Naive B cell (primary cell): Measurements from ENCODE around the gene EDN2. TPM values are rescaled to one million over a fixed set of nuclear protein-coding genes. Genes with fewer than 3 reads are reported as not detected.

Source experiments
- ATAC-seq, 2 donors: fragments of 150-1000 bp; cut with Tn5 transposase; 2 replicates each; pipeline ENCODE4 v1.10.0; 2021; ENCODE audit warnings: low read depth in 2 of 2, mild to moderate bottlenecking in 2 of 2, moderate library complexity in 2 of 2
- DNase-seq: peaks from one replicate; pipeline ENCODE4 v3.0.0; 2022
- H3K27ac Mint-ChIP-seq, 6 donors: one replicate each; pipeline ENCODE4 v1.8.0; 2020 to 2022; ENCODE audit warnings: mild to moderate bottlenecking in 6 of 6, mixed read lengths in 6 of 6, moderate library complexity in 5 of 6, inconsistent platforms in 2 of 6
- H3K27me3 Mint-ChIP-seq, 3 donors: one replicate each; pipeline ENCODE4 v1.8.0; 2021 to 2022; ENCODE audit warnings: mixed read lengths in 3 of 3, mild to moderate bottlenecking in 1 of 3
- H3K36me3 Mint-ChIP-seq, 2 donors: one replicate each; pipeline ENCODE4 v1.8.0; 2020 to 2022; ENCODE audit warnings: mixed read lengths in 2 of 2, inconsistent platforms in 1 of 2, mild to moderate bottlenecking in 1 of 2
- H3K4me1 Mint-ChIP-seq, 3 donors: one replicate each; pipeline ENCODE4 v1.8.0; 2020 to 2022; ENCODE audit warnings: mixed read lengths in 3 of 3, inconsistent platforms in 1 of 3, mild to moderate bottlenecking in 1 of 3, moderate library complexity in 1 of 3
- H3K4me3 Mint-ChIP-seq, 8 donors: one replicate each; pipeline ENCODE4 v1.8.0; 2020 to 2022; ENCODE audit warnings: mild to moderate bottlenecking in 8 of 8, mixed read lengths in 8 of 8, moderate library complexity in 8 of 8, inconsistent platforms in 2 of 8
- H3K9me3 Mint-ChIP-seq, 7 donors: one replicate each; pipeline ENCODE4 v1.8.0; 2020 to 2022; ENCODE audit warnings: mixed read lengths in 7 of 7, mild to moderate bottlenecking in 5 of 7, inconsistent platforms in 2 of 7, moderate library complexity in 1 of 7
- polyA plus RNA-seq, 6 donors: library from polyadenylated mRNA; unstranded; fragments of 300-500 nt; fragmentation: Illumina TruSeq; gene quantifications; one replicate each; pipeline ENCODE4 v1.2.3, GENCODE V29; 2021; ENCODE audit warnings: low read depth in 6 of 6

Gene EDN2
- polyA plus RNA-seq, 6 donors from 2014 or later, result not detected

GRCh38 chr1:41452704-41453290 is 31.7 kb downstream of the EDN2 start:
- Mint-ChIP-seq H3K27me3 (peaks cover 0 to 5% (median 0%) of the 10 kb centered on the region in 3 donors), H3K27ac (no peak overlapping the region), H3K4me3 (no peak overlapping the region), H3K4me1 (no peaks in the 10 kb centered on the region), H3K36me3 (no peaks in the 10 kb centered on the region), H3K9me3 (no peaks in the 10 kb centered on the region)
- DNase-seq (no peak), ATAC-seq (no peak)

GRCh38 chr1:41450747-41451285 is 33.7 kb downstream of the EDN2 start:
- Mint-ChIP-seq H3K27ac (peak overlapping the region in 1 of 6 donors; percentile 38), H3K36me3 (no peaks in the 10 kb centered on the region), H3K4me1 (no peaks in the 10 kb centered on the region), H3K9me3 (no peaks in the 10 kb centered on the region), H3K27me3 (no peaks in the 10 kb centered on the region), H3K4me3 (no peak overlapping the region)
- DNase-seq (no peak), ATAC-seq (no peak)

GRCh38 chr1:41449326-41449921 is 35.1 kb downstream of the EDN2 start:
- no peaks in the 10 kb centered on the region for H3K27me3 Mint-ChIP-seq
- ATAC-seq (no peak), DNase-seq (no peak)
- peaks cover 0 to 13% (median 4%) of the 10 kb centered on the region in 7 donors for H3K9me3 Mint-ChIP-seq
- H3K27ac Mint-ChIP-seq, result peak overlapping the region in 2 of 6 donors; percentile 24 to 54
- H3K4me3 Mint-ChIP-seq, result no peak overlapping the region
- no peaks in the 10 kb centered on the region for H3K4me1 Mint-ChIP-seq
- H3K36me3 Mint-ChIP-seq, result no peaks in the 10 kb centered on the region

GRCh38 chr1:41448821-41449220 is 35.7 kb downstream of the EDN2 start:
- Mint-ChIP-seq H3K27me3 (no peaks in the 10 kb centered on the region), H3K4me1 (no peaks in the 10 kb centered on the region), H3K27ac (no peak overlapping the region), H3K36me3 (no peaks in the 10 kb centered on the region), H3K9me3 (peaks cover 0 to 16% (median 5%) of the 10 kb centered on the region in 7 donors), H3K4me3 (no peak overlapping the region)
- ATAC-seq (no peak), DNase-seq (no peak)

- H3K9me3 Mint-ChIP-seq, result peaks cover 0 to 23% (median 10%) of the 10 kb centered on the region in 7 donors
- no peak overlapping the region for H3K4me3 Mint-ChIP-seq
- DNase-seq (no peak), ATAC-seq (no peak)
- peak overlapping the region in 1 of 6 donors; percentile 44 for H3K27ac Mint-ChIP-seq
- no peaks in the 10 kb centered on the region for H3K36me3 Mint-ChIP-seq
- no peaks in the 10 kb centered on the region for H3K4me1 Mint-ChIP-seq
- no peaks in the 10 kb centered on the region for H3K27me3 Mint-ChIP-seq
Measured at GRCh38 chr1:41447995-41448770, 36.3 kb downstream of the EDN2 start.

GRCh38 chr1:41446851-41447610 is 37.5 kb downstream of the EDN2 start:
- Mint-ChIP-seq H3K27ac (no peak overlapping the region), H3K36me3 (no peaks in the 10 kb centered on the region), H3K9me3 (peaks cover 0 to 24% (median 10%) of the 10 kb centered on the region in 7 donors), H3K27me3 (no peaks in the 10 kb centered on the region), H3K4me1 (no peaks in the 10 kb centered on the region), H3K4me3 (no peak overlapping the region)
- no peak for ATAC-seq
- no peak for DNase-seq

- Mint-ChIP-seq H3K4me3 (no peak overlapping the region), H3K4me1 (no peaks in the 10 kb centered on the region), H3K27me3 (peaks cover 0 to 2% (median 0%) of the 10 kb centered on the region in 3 donors), H3K9me3 (peaks cover 0 to 24% (median 10%) of the 10 kb centered on the region in 7 donors), H3K27ac (no peak overlapping the region), H3K36me3 (no peaks in the 10 kb centered on the region)
- ATAC-seq (no peak), DNase-seq (no peak)
Measured at GRCh38 chr1:41444785-41445184, 39.7 kb downstream of the EDN2 start.

- H3K4me1 Mint-ChIP-seq, result no peaks in the 10 kb centered on the region
- H3K4me3 Mint-ChIP-seq, result no peak overlapping the region
- peaks cover 0 to 24% (median 10%) of the 10 kb centered on the region in 7 donors for H3K9me3 Mint-ChIP-seq
- peaks cover 0 to 5% (median 0%) of the 10 kb centered on the region in 3 donors for H3K27me3 Mint-ChIP-seq
- H3K36me3 Mint-ChIP-seq, result no peaks in the 10 kb centered on the region
- no peak for ATAC-seq
- DNase-seq, result no peak
- H3K27ac Mint-ChIP-seq, result no peak overlapping the region
Measured at GRCh38 chr1:41444246-41444645, 40.2 kb downstream of the EDN2 start.

GRCh38 chr1:41442697-41443251 is 41.7 kb downstream of the EDN2 start:
- Mint-ChIP-seq H3K27me3 (peaks cover 0 to 5% (median 0%) of the 10 kb centered on the region in 3 donors), H3K27ac (no peak overlapping the region), H3K9me3 (peaks cover 0 to 24% (median 10%) of the 10 kb centered on the region in 7 donors), H3K36me3 (no peaks in the 10 kb centered on the region), H3K4me3 (no peak overlapping the region), H3K4me1 (no peaks in the 10 kb centered on the region)
- ATAC-seq (no peak), DNase-seq (no peak)

- Mint-ChIP-seq H3K9me3 (peaks cover 0 to 24% (median 10%) of the 10 kb centered on the region in 7 donors), H3K4me1 (no peaks in the 10 kb centered on the region), H3K27ac (no peak overlapping the region), H3K27me3 (peaks cover 10 to 22% (median 21%) of the 10 kb centered on the region in 3 donors), H3K4me3 (no peak overlapping the region), H3K36me3 (no peaks in the 10 kb centered on the region)
- no peak for ATAC-seq
- no peak for DNase-seq
Measured at GRCh38 chr1:41440321-41441085, 44.0 kb downstream of the EDN2 start.

- Mint-ChIP-seq H3K9me3 (peaks cover 0 to 11% (median 4%) of the 10 kb centered on the region in 7 donors), H3K36me3 (no peaks in the 10 kb centered on the region), H3K4me3 (no peak overlapping the region), H3K27me3 (peaks cover 11 to 35% (median 33%) of the 10 kb centered on the region in 3 donors), H3K27ac (no peak overlapping the region), H3K4me1 (no peaks in the 10 kb centered on the region)
- DNase-seq (no peak), ATAC-seq (no peak)
Measured at GRCh38 chr1:41439234-41439633, 45.2 kb downstream of the EDN2 start.

GRCh38 chr1:41438711-41439110 is 45.8 kb downstream of the EDN2 start:
- H3K36me3 Mint-ChIP-seq, result no peaks in the 10 kb centered on the region
- peaks cover 0 to 7% (median 4%) of the 10 kb centered on the region in 7 donors for H3K9me3 Mint-ChIP-seq
- ATAC-seq (no peak), DNase-seq (no peak)
- no peak overlapping the region for H3K27ac Mint-ChIP-seq
- no peak overlapping the region for H3K4me3 Mint-ChIP-seq
- H3K27me3 Mint-ChIP-seq, result peaks cover 16 to 40% (median 38%) of the 10 kb centered on the region in 3 donors
- H3K4me1 Mint-ChIP-seq, result no peaks in the 10 kb centered on the region
